Posterior vena cava (tissue), 2 donors: ENCODE results near the gene VPS35. TPM values are rescaled to one million over a fixed set of nuclear protein-coding genes. Genes with fewer than 3 reads are reported as not detected.
A peak's percentile ranks its signal among the peaks of the same experiment; 100 is the strongest.

Experiments
- DNase-seq: peaks from one replicate; pipeline ENCODE4 v3.0.0-alpha.2; 2020; ENCODE audit warnings: low spot score
- intact Hi-C, 2 donors: fragments of 100-400 bp; cut with DNase I; formaldehyde crosslinking; loops; one replicate each; pipeline versions ENCODE4 v1.14.1 to v1.14.2; 2022 to 2023
- long read RNA-seq, 2 donors: library from polyadenylated mRNA; unstranded; transcript quantifications; one replicate each; pipeline ENCODE4 v2.0.0, GENCODE V29; 2020 to 2021
- total RNA-seq, 2 donors: library from RNA; stranded (reverse); fragmentation: NEBNext Ultra II Directional; extraction: Animal tissue kit (Norgen Biotek cat#: 25700); gene quantifications; one replicate each; pipeline ENCODE4 v1.2.1, GENCODE V29; 2021
- donor health status: DM: yes; HTN: yes; CAD: no.
- donor health status: DM: yes; HTN: yes; CAD: no.

The VPS35 gene
- total RNA-seq: 10 to 100 TPM; 75.1 to 78.7 TPM
- long read RNA-seq, donor 1, full-length matches to known transcripts: 44 of 57 reads
- long read RNA-seq, donor 1, partial matches to known transcripts: 10 of 57 reads
- long read RNA-seq, donor 1, other reads (novel, unspliced or antisense): 3 of 57 reads
- long read RNA-seq, donor 2, full-length matches to known transcripts: 188 of 228 reads
- long read RNA-seq, donor 2, partial matches to known transcripts: 20 of 228 reads
- long read RNA-seq, donor 2, other reads (novel, unspliced or antisense): 20 of 228 reads

DNA sequence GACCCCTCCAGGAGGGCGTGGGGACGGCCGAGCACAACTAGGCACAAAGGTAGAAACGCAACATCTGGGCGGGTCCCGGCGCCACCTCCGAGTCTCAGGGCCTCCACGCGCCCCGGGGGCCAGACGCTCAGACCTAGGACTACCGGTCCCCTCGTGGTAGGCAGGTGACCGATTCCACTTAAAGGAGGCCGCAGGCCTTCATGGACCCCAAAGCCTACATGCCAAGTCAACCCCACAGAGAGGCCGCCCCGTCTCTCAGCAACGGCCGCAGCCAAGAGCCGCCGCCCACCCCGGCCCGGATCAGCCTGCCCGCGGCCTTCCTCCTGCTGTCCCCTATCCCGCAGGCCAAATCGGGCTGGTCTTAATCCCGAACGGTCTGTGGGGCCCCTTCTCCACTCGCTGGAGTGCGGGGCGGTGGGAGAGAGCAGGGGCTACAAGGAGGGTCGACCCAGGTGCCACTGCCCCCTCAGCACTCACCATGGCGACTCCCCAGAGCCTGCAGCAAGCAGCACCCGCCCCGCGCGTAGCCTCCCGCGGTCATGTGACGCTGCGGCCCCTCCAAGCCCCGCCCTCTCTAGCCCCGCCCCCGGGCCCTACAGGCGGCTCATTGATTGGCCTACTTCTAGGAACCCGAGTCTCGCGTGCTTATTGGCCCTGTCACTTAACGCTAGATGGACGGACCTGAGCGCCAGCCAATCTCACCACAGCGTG lies at the start of gene VPS35:
TSS of gene VPS35 (minus strand) at position 525 of the 711 bp plus-strand sequence. CDS start at position 480, 45 bp downstream.
- DNase-seq: peak; percentile 100
- intact Hi-C loops: no loop called here

GRCh38 chr16:46737621-46738214 lies 48.7 kb upstream of the VPS35 start:
- peak; percentile 72 for DNase-seq
- intact Hi-C loops: no loop called here

DNA sequence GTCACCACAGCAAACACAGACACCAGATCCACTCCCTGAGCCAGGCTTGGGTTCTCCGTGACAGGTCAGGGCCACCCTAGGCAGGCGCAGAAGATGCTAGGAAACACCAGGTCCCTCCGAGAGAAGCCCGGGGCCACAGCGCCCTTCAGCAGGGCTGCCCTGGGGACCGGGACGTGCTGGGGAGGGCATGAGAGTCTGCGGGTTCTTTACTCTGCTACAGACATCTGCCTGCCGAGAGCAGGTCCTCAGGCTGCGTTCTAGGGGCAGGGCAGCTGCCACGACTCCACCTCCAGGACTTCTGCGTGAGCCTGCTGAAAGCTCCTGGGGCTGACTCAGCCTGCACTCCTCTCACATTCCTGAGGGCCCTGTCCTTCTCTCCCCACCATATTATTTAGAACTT lies 47.7 kb upstream of the VPS35 start:
- intact Hi-C loops: no loop called here
- DNase-seq: peak; percentile 49

DNA sequence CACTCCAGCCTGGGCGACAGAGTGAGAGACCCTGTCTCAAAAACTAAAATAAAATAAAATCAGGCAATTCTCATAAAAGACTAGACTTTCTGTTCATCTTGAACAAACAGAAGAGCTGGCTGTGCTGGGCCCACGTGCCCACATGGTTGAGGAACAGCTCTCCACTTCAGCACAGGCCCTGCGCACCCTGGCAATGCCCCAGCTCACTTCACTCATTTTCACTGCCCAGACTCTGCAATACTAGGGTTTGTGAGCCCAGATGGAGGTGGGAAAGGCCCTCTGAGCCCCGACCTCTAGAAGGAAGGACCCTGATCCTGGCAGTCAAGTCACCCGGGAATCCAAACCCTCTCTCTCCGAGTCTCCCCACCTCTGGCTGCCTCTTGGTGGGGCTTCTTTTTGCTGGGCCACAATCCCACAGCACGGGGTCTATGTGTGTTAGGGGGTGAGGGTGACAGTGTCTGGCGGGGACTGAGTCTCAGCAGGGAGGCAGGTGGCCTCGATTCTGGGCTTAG lies 44.4 kb upstream of the VPS35 start:
- no peak for DNase-seq

DNA sequence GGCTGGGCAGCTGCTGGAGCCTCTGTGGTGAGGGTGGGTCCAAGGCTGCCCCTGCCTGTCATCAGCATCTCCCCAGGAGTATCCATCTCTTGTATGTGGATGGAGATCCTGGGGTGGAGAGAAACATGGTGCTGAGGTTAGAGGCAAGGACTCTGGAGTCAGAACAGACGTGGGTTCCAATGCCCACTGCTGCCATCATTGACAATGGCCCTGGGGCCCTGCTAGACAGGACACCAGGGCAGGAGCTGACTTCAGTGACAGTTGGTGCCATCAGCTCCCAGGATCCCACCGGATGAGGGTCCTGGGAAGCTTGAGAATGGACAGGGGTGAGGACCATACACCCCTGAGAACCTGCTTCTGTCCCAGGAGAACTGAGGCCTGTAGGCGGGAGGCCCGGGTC lies 43.6 kb upstream of the VPS35 start:
- intact Hi-C loops: loop anchor here in 1 of 2 donors (5.0 kb wide), 1 partner anchor 1065 kb away; no protein-coding TSS in a partner anchor
- no peak for DNase-seq

More for the DNA sequence above, 44.4 kb upstream of the VPS35 start:
- intact Hi-C loops: loop anchor here in 1 of 2 donors (5.0 kb wide), 1 partner anchor 1064 kb away; no protein-coding TSS in a partner anchor

DNA sequence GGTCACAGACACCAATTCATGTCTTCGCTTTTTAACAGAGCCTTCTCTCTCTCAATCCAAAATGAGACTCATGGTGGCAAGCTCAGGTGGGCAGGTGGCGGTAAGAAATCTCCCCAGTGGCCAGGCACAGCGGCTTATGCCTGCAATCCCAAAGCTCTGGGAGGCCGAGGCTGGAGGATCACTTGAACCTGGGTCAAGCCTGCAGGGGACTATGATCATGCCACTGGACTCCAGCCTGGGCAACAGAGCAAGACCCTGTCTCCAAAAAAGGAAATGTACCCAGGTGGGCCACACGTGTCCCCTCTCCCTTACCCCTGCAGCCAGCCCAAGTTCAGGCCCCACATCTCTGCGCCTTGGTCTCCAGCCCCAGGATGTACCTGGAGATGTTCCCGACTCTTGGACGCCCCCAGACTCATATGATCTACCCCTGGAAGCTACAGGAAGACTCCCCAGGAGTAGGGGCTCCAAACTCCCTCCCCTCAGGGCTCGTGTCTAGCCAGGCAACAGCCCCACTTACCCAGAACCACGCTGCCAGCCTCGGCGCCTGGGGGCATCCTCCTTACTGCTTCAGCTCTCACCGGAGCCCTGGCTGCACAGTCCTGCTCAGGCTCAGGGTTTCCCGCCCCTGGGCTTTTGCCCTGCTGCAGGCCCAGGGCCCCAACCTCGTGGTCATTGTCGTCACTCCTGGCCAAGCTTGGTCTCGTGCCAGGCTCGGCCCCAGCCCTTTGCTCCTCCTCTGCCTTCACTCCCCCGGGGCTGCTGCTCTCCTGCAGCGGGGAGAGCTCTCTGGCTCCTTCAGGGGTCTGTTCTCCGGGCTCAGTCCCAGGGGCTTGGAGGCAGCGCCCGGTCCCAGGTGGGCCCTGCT lies 42.9 kb upstream of the VPS35 start:
- intact Hi-C loops: loop anchor here in 1 of 2 donors (5.0 kb wide), 1 partner anchor 1065 kb away; no protein-coding TSS in a partner anchor
- DNase-seq: no peak

DNA sequence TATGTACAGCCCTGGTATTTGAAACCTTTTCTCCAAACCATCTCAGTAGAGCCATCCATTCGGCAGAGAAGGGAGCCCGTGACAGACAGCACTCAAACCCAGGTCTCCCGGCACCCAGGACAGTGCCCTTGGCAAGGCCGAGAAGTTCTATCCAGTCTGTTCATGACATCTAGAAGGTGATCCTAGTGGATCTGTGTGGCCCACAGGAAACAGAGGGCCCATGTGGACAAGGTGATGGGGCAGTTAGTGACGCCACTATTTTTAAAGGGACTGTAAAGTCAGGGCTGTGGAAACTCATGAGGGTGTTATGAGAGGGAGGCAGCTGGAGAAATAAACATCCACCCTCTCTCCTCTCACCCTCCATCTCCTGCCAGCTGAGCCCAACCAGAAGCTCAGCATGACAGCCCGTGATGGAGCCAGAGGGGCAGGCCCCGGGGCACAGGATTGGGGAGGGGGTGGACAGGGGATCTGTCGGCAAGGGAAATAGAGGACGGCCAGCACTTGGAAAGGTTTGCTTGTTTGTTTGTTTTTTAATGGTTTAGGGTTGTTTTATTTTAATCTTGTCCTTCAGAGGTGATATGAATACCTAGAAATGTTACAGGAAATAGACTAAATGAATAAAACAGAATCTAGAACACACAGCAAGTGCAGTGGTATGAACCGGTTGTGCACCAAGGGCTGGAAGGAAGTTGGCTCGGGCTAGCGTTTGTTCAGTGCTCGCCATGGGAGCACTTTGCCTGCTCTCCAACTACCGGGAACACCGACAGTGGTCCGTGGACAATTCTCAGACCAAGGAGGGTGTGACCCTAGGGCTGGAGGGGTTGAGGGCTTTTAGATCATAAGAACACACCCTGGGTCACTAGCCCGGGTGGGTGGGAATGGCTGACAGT lies 42.1 kb upstream of the VPS35 start:
- no peak for DNase-seq
- intact Hi-C loops: loop anchor here in 1 of 2 donors (5.0 kb wide), 1 partner anchor 1066 kb away; no protein-coding TSS in a partner anchor

GRCh38 chr16:46730126-46730525 lies 41.1 kb upstream of the VPS35 start:
- no peak for DNase-seq
- intact Hi-C loops: loop anchor here in 1 of 2 donors (5.0 kb wide), 1 partner anchor 1067 kb away; no protein-coding TSS in a partner anchor

GRCh38 chr16:46729326-46729995 lies 40.5 kb upstream of the VPS35 start:
- no peak for DNase-seq
- intact Hi-C loops: no loop called here

DNA sequence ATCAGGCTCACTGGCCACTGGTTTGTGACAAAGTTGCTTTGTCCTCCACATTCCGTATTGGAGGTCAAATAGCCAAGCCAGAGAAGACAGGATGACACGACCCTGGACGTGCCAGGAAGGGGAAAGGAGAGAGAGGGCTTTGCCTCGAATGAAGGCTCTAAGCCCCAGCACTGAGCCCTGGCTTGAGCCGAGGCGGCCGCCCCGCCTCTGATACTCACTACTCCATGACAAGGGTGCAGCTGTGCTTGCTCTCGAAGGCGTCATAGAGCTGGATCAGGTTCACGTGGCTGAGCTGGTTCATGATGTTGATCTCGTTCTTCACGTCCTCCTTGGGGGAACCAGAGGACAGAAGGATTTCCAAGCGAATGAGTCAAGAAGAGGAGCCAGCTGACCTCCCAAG lies 39.8 kb upstream of the VPS35 start:
- intact Hi-C loops: no loop called here
- DNase-seq: no peak

DNA sequence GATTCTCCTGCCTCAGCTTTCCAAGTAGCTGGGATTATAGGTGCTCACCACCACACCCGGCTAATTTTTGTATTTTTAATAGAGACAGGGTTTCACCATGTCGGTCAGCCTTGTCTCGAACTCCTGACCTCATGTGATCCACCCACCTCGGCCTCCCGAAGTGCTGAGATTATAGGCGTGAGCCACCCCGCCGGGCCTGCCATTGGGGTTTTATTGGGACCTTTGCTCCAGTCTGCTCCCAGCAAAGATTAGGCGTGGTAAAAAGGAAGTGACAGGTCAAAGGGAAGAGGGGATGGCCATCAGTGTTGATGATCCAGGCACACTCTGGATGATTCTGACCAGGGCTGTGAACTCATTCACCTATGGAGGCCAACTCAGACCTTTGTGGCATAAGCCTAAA lies 38.7 kb upstream of the VPS35 start:
- DNase-seq: no peak
- intact Hi-C loops: no loop called here

- DNase-seq: no peak
- intact Hi-C loops: no loop called here
These were observed 38.2 kb upstream of the VPS35 start for GRCh38 chr16:46727184-46727583.

DNA sequence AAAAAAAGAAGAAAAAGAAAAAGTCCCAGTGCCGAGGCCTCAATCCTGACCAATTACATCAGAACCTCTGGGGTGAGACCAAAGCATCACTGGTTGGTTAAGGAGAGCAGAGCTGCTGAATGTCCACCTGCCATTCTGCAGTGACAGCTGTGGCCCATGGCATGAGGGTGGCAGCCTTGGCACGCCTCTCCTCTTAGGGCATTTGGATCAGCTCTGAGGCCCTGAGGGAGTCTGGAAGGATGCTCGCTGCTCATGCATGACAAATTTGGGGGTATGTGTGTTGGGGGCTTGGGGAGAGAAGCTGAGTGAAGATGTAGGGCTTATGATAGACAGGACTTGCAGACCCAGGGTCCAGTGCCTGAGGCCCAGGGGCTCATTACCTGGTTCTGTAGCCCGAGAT lies 32.9 kb upstream of the VPS35 start:
- intact Hi-C loops: no loop called here

DNA sequence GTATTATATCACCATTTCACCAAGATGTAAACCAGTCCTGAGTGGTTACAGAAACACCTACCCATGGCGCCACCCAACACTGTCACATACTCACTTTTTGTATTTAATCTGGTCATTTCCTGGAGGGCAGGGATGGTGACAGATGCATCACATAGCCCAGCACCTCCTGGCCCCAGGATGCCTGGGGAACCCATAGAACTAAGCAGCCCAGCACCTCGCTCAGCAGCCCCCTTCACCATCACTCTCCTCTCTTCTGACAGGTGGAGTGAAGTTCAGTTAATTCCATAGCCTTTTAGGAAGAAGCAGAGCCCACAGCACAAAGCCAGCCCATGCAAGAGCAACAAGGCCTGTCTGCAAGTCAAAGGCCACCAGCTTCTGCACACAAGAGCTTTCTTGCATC lies 31.6 kb upstream of the VPS35 start:
- intact Hi-C loops: no loop called here
- no peak for DNase-seq

More for the DNA sequence above, 32.9 kb upstream of the VPS35 start:
- no peak for DNase-seq

GRCh38 chr16:46719528-46719927 lies 30.6 kb upstream of the VPS35 start:
- intact Hi-C loops: no loop called here
- no peak for DNase-seq

DNA sequence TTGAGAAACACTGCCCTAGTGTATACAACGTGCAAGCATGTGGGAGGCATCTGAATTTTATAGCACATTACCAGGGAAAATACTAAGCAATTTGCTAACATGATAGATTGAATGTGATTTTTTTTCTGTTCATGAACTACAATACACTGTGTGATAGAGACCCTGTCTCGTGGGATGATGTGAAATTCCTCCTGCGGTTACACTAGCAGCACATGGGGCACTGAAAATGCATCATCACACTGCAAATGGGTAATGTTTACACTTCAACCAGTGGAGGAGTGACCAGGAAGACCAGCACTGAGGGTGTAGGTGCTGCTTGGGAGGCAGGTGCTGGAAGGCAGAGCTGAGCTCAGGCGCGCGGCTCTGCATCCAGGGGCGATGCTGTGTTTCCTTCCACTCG lies 29.2 kb upstream of the VPS35 start:
- intact Hi-C loops: no loop called here
- no peak for DNase-seq

- intact Hi-C loops: no loop called here
- no peak for DNase-seq
These were observed 28.7 kb upstream of the VPS35 start for GRCh38 chr16:46717692-46718091.
